Tibial nerve (tissue), 3 donors: Measurements from ENCODE around the gene PPCDC.

Experiments
- CTCF ChIP-seq, 5 experiments: fragments of 200-600 bp in 3 of 5; fragments of 450-650 bp in 2 of 5; sonication (generic) in 3 of 5; IDR thresholded peaks; one replicate each; pipeline ENCODE4 v1.5.1; 2016 to 2019; ENCODE audit warnings: antibody characterized with exemption in 5 of 5, mild to moderate bottlenecking in 3 of 5, moderate library complexity in 2 of 5
- POLR2A ChIP-seq, 2 donors: fragments of 450-650 bp; IDR thresholded peaks; one replicate each; pipeline ENCODE4 v1.6.1; 2017; ENCODE audit warnings: antibody characterized with exemption in 2 of 2, mild to moderate bottlenecking in 2 of 2, moderate library complexity in 2 of 2

- TF ChIP-seq POLR2A (IDR thresholded peaks at IDR 0.05) (no peak), CTCF (IDR thresholded peaks at IDR 0.05) (no peak)
Measured at GRCh38 chr15:75089456-75090387, 66.3 kb downstream of the PPCDC start.
